Neural crest cell (in vitro differentiated cells): ENCODE measurements around the gene CTU1. TPM values are rescaled to one million over a fixed set of nuclear protein-coding genes. Genes with fewer than 3 reads are reported as not detected.

ENCODE experiments used
- DNase-seq: peaks from one replicate; pipeline ENCODE4 v3.0.0; 2021; ENCODE audit warnings: low read depth, mixed read lengths, low spot score
- H3K27ac Mint-ChIP-seq: one replicate; pipeline ENCODE4 v1.8.0; 2021; ENCODE audit warnings: mild to moderate bottlenecking, mixed read lengths; ENCODE audit not compliant: unreplicated experiment
- H3K27me3 Mint-ChIP-seq: 2 replicates; pipeline ENCODE4 v1.8.0; 2021; ENCODE audit warnings: low read depth, mild to moderate bottlenecking, mixed read lengths
- H3K36me3 Mint-ChIP-seq: 2 replicates; pipeline ENCODE4 v1.8.0; 2021; ENCODE audit warnings: low read depth, mild to moderate bottlenecking, mixed read lengths
- H3K4me1 Mint-ChIP-seq: 2 replicates; pipeline ENCODE4 v1.8.0; 2021; ENCODE audit warnings: mixed read lengths
- H3K4me3 Mint-ChIP-seq: one replicate; pipeline ENCODE4 v1.8.0; 2021; ENCODE audit warnings: mild to moderate bottlenecking, mixed read lengths
- H3K9me3 Mint-ChIP-seq: 2 replicates; pipeline ENCODE4 v1.8.0; 2021; ENCODE audit warnings: mixed read lengths
- CTCF ChIP-seq: fragments of 200-600 bp; sonication (generic); conservative IDR thresholded peaks from 2 replicates; pipeline ENCODE4 v1.5.0; 2021; ENCODE audit warnings: antibody characterized with exemption, mild to moderate bottlenecking
- total RNA-seq: library from RNA; stranded (reverse); gene quantifications from 2 replicates; pipeline ENCODE4 v1.2.1, GENCODE V29; 2021

The CTU1 gene
- total RNA-seq, 1 donor from 2014 or later: 8.4 TPM

GRCh38 chr19:51137792-51138425 lies 29.7 kb upstream of the CTU1 start:
- Mint-ChIP-seq H3K36me3 (peaks cover 2% of the 10 kb centered on the region), H3K27me3 (peaks cover 33% of the 10 kb centered on the region), H3K9me3 (peaks cover 6% of the 10 kb centered on the region)

DNA sequence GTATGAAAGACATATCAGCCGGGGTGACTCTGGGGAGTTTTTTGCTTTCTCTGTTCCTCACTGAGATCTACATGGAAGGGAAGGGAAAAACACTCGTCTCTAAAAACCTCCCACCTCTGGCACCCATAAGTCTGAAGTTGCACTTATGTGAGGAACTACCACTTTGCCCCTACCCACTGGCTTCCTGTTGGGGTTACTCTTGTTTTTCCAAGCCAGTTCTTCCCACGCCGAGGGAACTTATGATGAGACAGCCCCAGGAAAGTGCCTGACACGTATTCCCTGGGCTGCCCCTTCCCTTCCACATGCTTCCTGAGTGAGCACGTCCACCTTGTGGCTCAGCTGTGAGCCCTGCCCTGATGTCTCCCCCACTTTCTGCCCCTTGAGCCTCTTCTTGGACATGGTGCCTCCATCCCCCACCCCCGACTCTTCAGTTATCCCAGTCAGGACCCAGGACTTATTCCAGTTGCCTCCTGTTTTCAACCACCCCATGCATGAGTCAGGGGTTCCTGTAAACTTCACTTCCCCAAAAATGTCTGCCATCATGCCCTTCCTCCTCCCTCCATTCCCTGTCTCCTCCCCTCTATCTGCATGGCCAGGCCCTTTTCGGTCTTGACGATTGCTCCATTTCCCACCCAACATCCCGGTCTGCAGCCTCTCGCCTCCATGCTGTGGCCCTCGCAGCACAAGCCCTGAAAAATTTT lies 28.8 kb upstream of the CTU1 start:
- Mint-ChIP-seq H3K27ac (no peak overlapping the region), H3K27me3 (peaks cover 33% of the 10 kb centered on the region), H3K4me1 (peaks cover 7% of the 10 kb centered on the region), H3K36me3 (peaks cover 2% of the 10 kb centered on the region), H3K9me3 (peaks cover 6% of the 10 kb centered on the region), H3K4me3 (no peak overlapping the region)
- no peak for DNase-seq
- TF ChIP-seq CTCF: no peak

More at GRCh38 chr19:51137792-51138425, 29.7 kb upstream of the CTU1 start:
- DNase-seq: no peak
- no peak overlapping the region for H3K27ac Mint-ChIP-seq
- no peak for TF ChIP-seq CTCF
- no peak overlapping the region for H3K4me3 Mint-ChIP-seq
- H3K4me1 Mint-ChIP-seq: peaks cover 11% of the 10 kb centered on the region

- H3K27ac Mint-ChIP-seq: no peak overlapping the region
- H3K4me1 Mint-ChIP-seq: peaks cover 5% of the 10 kb centered on the region
- DNase-seq: no peak
- TF ChIP-seq CTCF: no peak
- peaks cover 2% of the 10 kb centered on the region for H3K36me3 Mint-ChIP-seq
- H3K4me3 Mint-ChIP-seq: no peak overlapping the region
- peaks cover 29% of the 10 kb centered on the region for H3K27me3 Mint-ChIP-seq
- H3K9me3 Mint-ChIP-seq: peaks cover 6% of the 10 kb centered on the region
Measured at GRCh38 chr19:51135986-51136762, 28.0 kb upstream of the CTU1 start.

DNA sequence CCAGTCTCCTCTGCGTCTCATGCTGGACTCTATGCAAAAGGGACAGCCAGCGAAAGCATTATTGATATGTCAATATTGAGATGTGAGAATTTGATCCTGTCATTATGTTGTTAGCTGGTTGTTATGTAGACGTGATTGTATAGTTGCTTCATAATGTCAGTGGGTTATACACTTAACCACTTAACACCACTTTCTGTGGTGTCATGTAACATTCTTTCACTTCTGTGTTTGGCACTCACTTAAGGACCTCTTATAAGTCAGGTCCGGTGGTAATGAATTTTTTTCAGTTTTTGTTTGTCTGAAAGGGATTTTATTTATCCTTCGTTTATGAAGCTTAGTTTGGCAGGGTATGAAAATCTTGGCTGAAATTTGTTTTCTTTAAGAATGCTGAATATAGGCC lies 26.8 kb upstream of the CTU1 start:
- Mint-ChIP-seq H3K4me1 (no peaks in the 10 kb centered on the region), H3K4me3 (no peak overlapping the region), H3K27ac (no peak overlapping the region), H3K9me3 (peaks cover 6% of the 10 kb centered on the region), H3K27me3 (peaks cover 30% of the 10 kb centered on the region), H3K36me3 (peaks cover 2% of the 10 kb centered on the region)
- TF ChIP-seq CTCF: no peak
- no peak for DNase-seq

DNA sequence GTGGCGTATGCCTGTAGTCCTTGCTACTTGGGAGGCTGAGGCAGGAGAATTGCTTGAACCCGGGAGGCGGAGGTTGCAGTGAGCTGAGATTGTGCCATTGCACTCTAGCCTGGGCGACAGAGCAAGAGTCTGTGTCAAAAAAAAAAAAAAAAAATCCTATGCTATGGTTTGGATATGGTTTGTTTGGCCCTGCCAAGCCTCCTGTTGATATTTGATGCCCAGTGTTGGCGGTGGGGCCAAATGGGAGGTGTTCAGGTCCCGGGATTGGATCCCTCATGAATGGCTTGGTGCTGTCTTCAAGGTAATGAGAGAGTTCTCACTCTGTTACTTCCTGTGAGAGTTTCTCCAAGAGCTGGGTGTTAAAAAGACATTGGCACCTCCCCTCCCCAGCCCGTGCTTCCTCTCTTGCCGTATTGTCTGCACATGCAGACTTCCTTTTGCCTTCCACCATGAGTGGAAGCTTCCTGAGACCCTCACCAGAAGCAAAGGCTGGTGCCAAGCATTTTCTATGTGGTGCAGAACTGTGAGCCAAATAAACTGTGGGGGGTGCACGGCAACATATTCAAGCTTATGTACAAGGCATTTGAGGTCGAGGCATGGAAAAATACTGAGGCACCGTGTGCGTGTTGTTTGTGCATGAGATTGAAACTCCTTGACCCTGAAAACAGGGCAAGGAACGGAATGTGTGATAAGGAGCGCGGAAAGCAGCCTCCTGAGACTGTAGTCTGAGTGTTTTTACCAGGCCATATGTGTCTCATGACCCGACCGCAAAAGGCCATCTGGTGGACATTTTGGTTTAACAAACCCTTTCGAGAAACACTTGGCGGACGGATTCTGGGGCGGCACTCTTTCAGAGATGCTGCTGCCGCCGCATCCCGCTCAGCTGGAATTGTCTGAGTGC lies 23.8 kb upstream of the CTU1 start:
- Mint-ChIP-seq H3K4me3 (no peak overlapping the region), H3K4me1 (no peaks in the 10 kb centered on the region), H3K9me3 (peaks cover 6% of the 10 kb centered on the region), H3K27ac (no peak overlapping the region), H3K36me3 (peaks cover 2% of the 10 kb centered on the region), H3K27me3 (peaks cover 26% of the 10 kb centered on the region)
- TF ChIP-seq CTCF: no peak
- no peak for DNase-seq
